Measurements from ENCODE around the gene FTO. TPM values are rescaled to one million over a fixed set of nuclear protein-coding genes. Genes with fewer than 3 reads are reported as not detected.

FTO gene
- total RNA-seq, 4 donors from 2014 or later = 102 to 138 (median 130) TPM

GRCh38 chr16:54152362-54153239, 448.6 kb downstream of the FTO start:
- Histone ChIP-seq H3K27ac (no peak overlapping the region), H3K4me1 (no peaks in the 10 kb centered on the region), H3K4me3 (no peak overlapping the region), H3K27me3 (no peaks in the 10 kb centered on the region), H3K36me3 (no peaks in the 10 kb centered on the region), H3K9me3 (no peaks in the 10 kb centered on the region)
- TF ChIP-seq EP300 (IDR thresholded peaks at IDR 0.05) = no peak
- no peak for TF ChIP-seq CTCF (IDR thresholded peaks at IDR 0.05)
- TF ChIP-seq POLR2AphosphoS5 (IDR thresholded peaks at IDR 0.05) = no peak
- no peak for TF ChIP-seq POLR2A (IDR thresholded peaks at IDR 0.05)
- 86 to 91% methylated on average over 4 to 18 of the region's 19 CpGs for WGBS, 2 donors (ENCODE audit: low coverage in 1 of 2)
- ATAC-seq = no peak

GRCh38 chr16:54153240-54153934, 449.4 kb downstream of the FTO start:
- no peak for ATAC-seq
- TF ChIP-seq EP300 (IDR thresholded peaks at IDR 0.05) = no peak
- no peak for TF ChIP-seq POLR2AphosphoS5 (IDR thresholded peaks at IDR 0.05)
- TF ChIP-seq CTCF (IDR thresholded peaks at IDR 0.05) = no peak
- no peak for TF ChIP-seq POLR2A (IDR thresholded peaks at IDR 0.05)
- no peaks in the 10 kb centered on the region for H3K27me3 ChIP-seq
- H3K9me3 ChIP-seq = no peaks in the 10 kb centered on the region
- no peak overlapping the region for H3K27ac ChIP-seq
- no peaks in the 10 kb centered on the region for H3K36me3 ChIP-seq
- no peaks in the 10 kb centered on the region for H3K4me1 ChIP-seq
- no peak overlapping the region for H3K4me3 ChIP-seq
- 78 to 91% methylated on average over 9 to 12 of the region's 12 CpGs for WGBS, 2 donors (ENCODE audit: low coverage in 1 of 2)

GRCh38 chr16:54156349-54156748, 452.4 kb downstream of the FTO start:
- Histone ChIP-seq H3K4me3 (no peak overlapping the region), H3K27ac (no peak overlapping the region), H3K36me3 (no peaks in the 10 kb centered on the region), H3K4me1 (no peaks in the 10 kb centered on the region), H3K27me3 (no peaks in the 10 kb centered on the region), H3K9me3 (no peaks in the 10 kb centered on the region)
- WGBS, 2 donors (ENCODE audit: low coverage in 1 of 2) = 100% methylated on average over 1 of the region's 1 CpG
- no peak for ATAC-seq
- TF ChIP-seq POLR2A (IDR thresholded peaks at IDR 0.05) (no peak), EP300 (IDR thresholded peaks at IDR 0.05) (no peak), CTCF (IDR thresholded peaks at IDR 0.05) (no peak), POLR2AphosphoS5 (IDR thresholded peaks at IDR 0.05) (no peak)

- 88 to 95% methylated on average over 2 to 4 of the region's 4 CpGs for WGBS, 2 donors (ENCODE audit: low coverage in 1 of 2)
- H3K27ac ChIP-seq = no peak overlapping the region
- H3K36me3 ChIP-seq = no peaks in the 10 kb centered on the region
- no peak for ATAC-seq
- TF ChIP-seq CTCF (IDR thresholded peaks at IDR 0.05) = no peak
- TF ChIP-seq EP300 (IDR thresholded peaks at IDR 0.05) = no peak
- TF ChIP-seq POLR2AphosphoS5 (IDR thresholded peaks at IDR 0.05) = no peak
- TF ChIP-seq POLR2A (IDR thresholded peaks at IDR 0.05) = no peak
- H3K27me3 ChIP-seq = peaks cover 11% of the 10 kb centered on the region
- no peaks in the 10 kb centered on the region for H3K4me1 ChIP-seq
- H3K4me3 ChIP-seq = no peak overlapping the region
- H3K9me3 ChIP-seq = no peaks in the 10 kb centered on the region
Observed at GRCh38 chr16:54158986-54159385, 455.0 kb downstream of the FTO start.
